ENCODE results near the gene MSMB.
A peak's percentile ranks its signal among the peaks of the same experiment; 100 is the strongest.

Gene MSMB

GRCh38 chr10:46026106-46026505 lies 20.0 kb downstream of the MSMB start:
- TF ChIP-seq POLR2AphosphoS5 (IDR thresholded peaks at IDR 0.05; ENCODE audit: low read depth, low read length) (no peak), PAX5 (IDR thresholded peaks at IDR 0.05; ENCODE audit: insufficient read depth, low read length, severe bottlenecking) (no peak), SPI1 (IDR thresholded peaks at IDR 0.05; ENCODE audit: low read depth, low read length) (no peak)
- no peak for DNase-seq (ENCODE audit: insufficient read length, low spot score)
- FAIRE-seq = no peak

- TF ChIP-seq POU2F2 (IDR thresholded peaks at IDR 0.05; ENCODE audit: low read depth, low read length) (no peak), SPI1 (IDR thresholded peaks at IDR 0.05; ENCODE audit: low read depth, low read length) (no peak), POLR2AphosphoS5 (IDR thresholded peaks at IDR 0.05; ENCODE audit: low read depth, low read length) (no peak), POLR2A (IDR thresholded peaks at IDR 0.05; ENCODE audit: low read depth, low read length) (no peak), PAX5 (IDR thresholded peaks at IDR 0.05; ENCODE audit: insufficient read depth, low read length, severe bottlenecking) (no peak), TAF1 (IDR thresholded peaks at IDR 0.05; ENCODE audit: low read depth, low read length) (no peak)
- FAIRE-seq (no peak), DNase-seq (ENCODE audit: insufficient read length, low spot score) (no peak)
Observed at GRCh38 chr10:46025406-46025805, 20.7 kb downstream of the MSMB start.

GRCh38 chr10:46024948-46025347 lies 21.1 kb downstream of the MSMB start:
- DNase-seq (ENCODE audit: insufficient read length, low spot score) (no peak), FAIRE-seq (no peak)
- TF ChIP-seq POLR2A (IDR thresholded peaks at IDR 0.05; ENCODE audit: low read depth, low read length) (no peak), SPI1 (IDR thresholded peaks at IDR 0.05; ENCODE audit: low read depth, low read length) (no peak), POU2F2 (IDR thresholded peaks at IDR 0.05; ENCODE audit: low read depth, low read length) (no peak), TAF1 (IDR thresholded peaks at IDR 0.05; ENCODE audit: low read depth, low read length) (no peak), POLR2AphosphoS5 (IDR thresholded peaks at IDR 0.05; ENCODE audit: low read depth, low read length) (no peak), PAX5 (IDR thresholded peaks at IDR 0.05; ENCODE audit: insufficient read depth, low read length, severe bottlenecking) (no peak)

GRCh38 chr10:46022978-46023702 lies 22.9 kb downstream of the MSMB start:
- peak; percentile 68 for DNase-seq (ENCODE audit: insufficient read length, low spot score)
- FAIRE-seq = no peak
- TF ChIP-seq POLR2AphosphoS5 (IDR thresholded peaks at IDR 0.05; ENCODE audit: low read depth, low read length) (peak; percentile 67; the same call in 1 of the 2 replicates), TAF1 (IDR thresholded peaks at IDR 0.05; ENCODE audit: low read depth, low read length) (no peak), POU2F2 (IDR thresholded peaks at IDR 0.05; ENCODE audit: low read depth, low read length) (0 out of 2 replicates have a peak, but pooled peaks have one; percentile 15), PAX5 (IDR thresholded peaks at IDR 0.05; ENCODE audit: insufficient read depth, low read length, severe bottlenecking) (no peak), POLR2A (IDR thresholded peaks at IDR 0.05; ENCODE audit: low read depth, low read length) (peak; percentile 57; the same call in 1 of the 2 replicates)

GRCh38 chr10:46020344-46020657 lies 25.8 kb downstream of the MSMB start:
- FAIRE-seq (no peak), DNase-seq (ENCODE audit: insufficient read length, low spot score) (no peak)
- TF ChIP-seq POLR2A (IDR thresholded peaks at IDR 0.05; ENCODE audit: low read depth, low read length) = no peak
- TF ChIP-seq TAF1 (IDR thresholded peaks at IDR 0.05; ENCODE audit: low read depth, low read length) = no peak
- no peak for TF ChIP-seq POU2F2 (IDR thresholded peaks at IDR 0.05; ENCODE audit: low read depth, low read length)
- no peak for TF ChIP-seq PAX5 (IDR thresholded peaks at IDR 0.05; ENCODE audit: insufficient read depth, low read length, severe bottlenecking)
- no peak for TF ChIP-seq SPI1 (IDR thresholded peaks at IDR 0.05; ENCODE audit: low read depth, low read length)
- no peak for TF ChIP-seq POLR2AphosphoS5 (IDR thresholded peaks at IDR 0.05; ENCODE audit: low read depth, low read length)

- no peak for FAIRE-seq
- DNase-seq (ENCODE audit: insufficient read length, low spot score) = no peak
- TF ChIP-seq SPI1 (IDR thresholded peaks at IDR 0.05; ENCODE audit: low read depth, low read length) (peak; percentile 13; the same call in 1 of the 2 replicates), POLR2A (IDR thresholded peaks at IDR 0.05; ENCODE audit: low read depth, low read length) (no peak)
Observed at GRCh38 chr10:46019569-46020343, 26.3 kb downstream of the MSMB start.

- DNase-seq (ENCODE audit: insufficient read length, low spot score) = no peak
- no peak for FAIRE-seq
- TF ChIP-seq PAX5 (IDR thresholded peaks at IDR 0.05; ENCODE audit: insufficient read depth, low read length, severe bottlenecking) (no peak), POU2F2 (IDR thresholded peaks at IDR 0.05; ENCODE audit: low read depth, low read length) (no peak)
Observed at GRCh38 chr10:46019177-46019528, 26.9 kb downstream of the MSMB start.

- DNase-seq (ENCODE audit: insufficient read length, low spot score) (no peak), FAIRE-seq (no peak)
- TF ChIP-seq POU2F2 (IDR thresholded peaks at IDR 0.05; ENCODE audit: low read depth, low read length) = no peak
- no peak for TF ChIP-seq TAF1 (IDR thresholded peaks at IDR 0.05; ENCODE audit: low read depth, low read length)
- TF ChIP-seq SPI1 (IDR thresholded peaks at IDR 0.05; ENCODE audit: low read depth, low read length) = no peak
- TF ChIP-seq PAX5 (IDR thresholded peaks at IDR 0.05; ENCODE audit: insufficient read depth, low read length, severe bottlenecking) = no peak
- TF ChIP-seq POLR2AphosphoS5 (IDR thresholded peaks at IDR 0.05; ENCODE audit: low read depth, low read length) = no peak
- TF ChIP-seq POLR2A (IDR thresholded peaks at IDR 0.05; ENCODE audit: low read depth, low read length) = no peak
Observed at GRCh38 chr10:46018453-46019176, 27.5 kb downstream of the MSMB start.

- no peak for DNase-seq (ENCODE audit: insufficient read length, low spot score)
- no peak for FAIRE-seq
- TF ChIP-seq POLR2AphosphoS5 (IDR thresholded peaks at IDR 0.05; ENCODE audit: low read depth, low read length) = no peak
- TF ChIP-seq POU2F2 (IDR thresholded peaks at IDR 0.05; ENCODE audit: low read depth, low read length) = no peak
- TF ChIP-seq TAF1 (IDR thresholded peaks at IDR 0.05; ENCODE audit: low read depth, low read length) = no peak
- TF ChIP-seq SPI1 (IDR thresholded peaks at IDR 0.05; ENCODE audit: low read depth, low read length) = no peak
- TF ChIP-seq POLR2A (IDR thresholded peaks at IDR 0.05; ENCODE audit: low read depth, low read length) = no peak
- no peak for TF ChIP-seq PAX5 (IDR thresholded peaks at IDR 0.05; ENCODE audit: insufficient read depth, low read length, severe bottlenecking)
Observed at GRCh38 chr10:46017733-46018132, 28.3 kb downstream of the MSMB start.

Measured in GM12891 (cell line).